Measurements from ENCODE around the gene GTF2F1. TPM values are rescaled to one million over a fixed set of nuclear protein-coding genes. Genes with fewer than 3 reads are reported as not detected.
A peak's percentile ranks its signal among the peaks of the same experiment; 100 is the strongest.
"Not testable (repeated sequence)": the region's sequence is repeated elsewhere in the genome, so short reads cannot be mapped to it uniquely, and the experiment has no call there.

GTF2F1 gene
- total RNA-seq, 1 experiment from 2014 or later, result 89.4 TPM

DNA sequence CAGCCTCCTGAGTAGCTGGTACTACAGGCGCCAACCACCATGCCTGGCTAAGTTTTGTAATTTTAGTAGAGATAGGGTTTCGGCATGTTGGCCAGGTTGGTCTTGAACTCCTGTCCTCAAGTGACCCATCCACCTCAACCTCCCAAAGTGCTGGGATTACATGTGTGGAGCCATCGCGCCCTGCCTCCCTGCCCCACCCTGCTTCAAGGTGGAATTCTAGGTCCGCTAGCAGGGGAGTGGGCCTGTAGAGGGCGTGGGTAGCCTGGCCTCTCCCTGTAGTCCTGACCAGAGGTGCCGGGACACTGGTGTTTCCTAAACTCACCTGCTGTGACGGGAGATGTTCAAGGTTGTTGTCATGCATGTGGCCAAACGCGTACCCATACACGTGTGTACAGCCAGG, 40.2 kb upstream of the GTF2F1 start:
- H3F3A ChIP-seq (ENCODE audit: low read length, unreplicated experiment), result no peaks in the 10 kb centered on the region
- no peaks in the 10 kb centered on the region for H3K36me3 ChIP-seq (ENCODE audit: low read depth, low read length)
- H2AFZ ChIP-seq (ENCODE audit: low read length), result no peak overlapping the region
- BruUV-seq (replicated peaks), result no TSS peak
- no peaks in the 10 kb centered on the region for H3K9me3 ChIP-seq (ENCODE audit: low read length)
- no peaks in the 10 kb centered on the region for H3K27me3 ChIP-seq (ENCODE audit: low read length)
- TF ChIP-seq, protein P1, sequence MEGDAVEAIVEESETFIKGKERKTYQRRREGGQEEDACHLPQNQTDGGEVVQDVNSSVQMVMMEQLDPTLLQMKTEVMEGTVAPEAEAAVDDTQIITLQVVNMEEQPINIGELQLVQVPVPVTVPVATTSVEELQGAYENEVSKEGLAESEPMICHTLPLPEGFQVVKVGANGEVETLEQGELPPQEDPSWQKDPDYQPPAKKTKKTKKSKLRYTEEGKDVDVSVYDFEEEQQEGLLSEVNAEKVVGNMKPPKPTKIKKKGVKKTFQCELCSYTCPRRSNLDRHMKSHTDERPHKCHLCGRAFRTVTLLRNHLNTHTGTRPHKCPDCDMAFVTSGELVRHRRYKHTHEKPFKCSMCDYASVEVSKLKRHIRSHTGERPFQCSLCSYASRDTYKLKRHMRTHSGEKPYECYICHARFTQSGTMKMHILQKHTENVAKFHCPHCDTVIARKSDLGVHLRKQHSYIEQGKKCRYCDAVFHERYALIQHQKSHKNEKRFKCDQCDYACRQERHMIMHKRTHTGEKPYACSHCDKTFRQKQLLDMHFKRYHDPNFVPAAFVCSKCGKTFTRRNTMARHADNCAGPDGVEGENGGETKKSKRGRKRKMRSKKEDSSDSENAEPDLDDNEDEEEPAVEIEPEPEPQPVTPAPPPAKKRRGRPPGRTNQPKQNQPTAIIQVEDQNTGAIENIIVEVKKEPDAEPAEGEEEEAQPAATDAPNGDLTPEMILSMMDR (conservative IDR thresholded peaks at IDR 0.05; ENCODE audit: low read depth, low read length), result no peak
- TF ChIP-seq EZH2phosphoT487 (IDR thresholded peaks at IDR 0.05; ENCODE audit: borderline replicate concordance, low read length) (no peak), EZH2 (IDR thresholded peaks at IDR 0.05; ENCODE audit: low read length, unreplicated experiment) (no peak)
- H3K4me2 ChIP-seq (ENCODE audit: low read length), result no peak overlapping the region
- ChIA-PET POLR2A (ENCODE audit: unreplicated experiment) (no interaction called here), CTCF (no interaction called here)
- ATAC-seq, result no peak
- no peaks in the 10 kb centered on the region for H3K9me2 ChIP-seq (replicated peaks; ENCODE audit: low read length)
- DNase-seq, result no peak
- intact Hi-C loops (cut with micrococcal nuclease), result no loop called here
- no peaks in the 10 kb centered on the region for H4K20me1 ChIP-seq (ENCODE audit: low read length)
- no peaks in the 10 kb centered on the region for H3K4me1 ChIP-seq (ENCODE audit: insufficient read depth, low read length)
- no peak overlapping the region for H3K27ac ChIP-seq (ENCODE audit: low read length)
- H3K9ac ChIP-seq (ENCODE audit: low read length), result no peak overlapping the region
- no peak overlapping the region for H3K4me3 ChIP-seq (ENCODE audit: low read length)
- no peaks in the 10 kb centered on the region for H3K79me2 ChIP-seq (ENCODE audit: low read length)

DNA sequence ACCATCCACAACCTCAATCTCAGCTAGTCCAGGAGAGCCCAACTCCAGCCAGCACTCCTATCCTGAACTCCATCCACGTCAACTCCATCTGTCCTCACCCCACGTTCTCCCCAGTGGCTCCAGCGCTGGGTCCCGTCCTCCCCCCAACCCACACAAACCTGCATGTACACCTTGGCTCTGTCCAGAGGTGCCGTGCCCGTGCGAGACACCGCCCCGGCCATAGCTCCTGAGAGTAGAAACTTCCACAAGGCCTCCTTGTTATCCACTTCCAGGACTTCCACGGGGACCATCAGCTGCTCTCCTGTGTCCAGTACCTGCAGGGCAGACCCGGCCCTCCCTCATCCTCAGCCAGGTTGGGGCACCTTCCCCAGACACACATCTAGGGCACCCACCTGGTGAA, 38.9 kb upstream of the GTF2F1 start:
- no peaks in the 10 kb centered on the region for H4K20me1 ChIP-seq (ENCODE audit: low read length)
- no peak for ATAC-seq
- H3K79me2 ChIP-seq (ENCODE audit: low read length), result no peaks in the 10 kb centered on the region
- no peak overlapping the region for H3K9ac ChIP-seq (ENCODE audit: low read length)
- no peak overlapping the region for H2AFZ ChIP-seq (ENCODE audit: low read length)
- H3K27ac ChIP-seq (ENCODE audit: low read length), result no peak overlapping the region
- no peak overlapping the region for H3K4me2 ChIP-seq (ENCODE audit: low read length)
- no peak for DNase-seq
- H3K9me3 ChIP-seq (ENCODE audit: low read length), result no peaks in the 10 kb centered on the region
- H3F3A ChIP-seq (ENCODE audit: low read length, unreplicated experiment), result no peaks in the 10 kb centered on the region
- H3K4me1 ChIP-seq (ENCODE audit: insufficient read depth, low read length), result no peaks in the 10 kb centered on the region
- TF ChIP-seq EZH2 (IDR thresholded peaks at IDR 0.05; ENCODE audit: low read length, unreplicated experiment) (no peak), EZH2phosphoT487 (IDR thresholded peaks at IDR 0.05; ENCODE audit: borderline replicate concordance, low read length) (no peak)
- no peak overlapping the region for H3K4me3 ChIP-seq (ENCODE audit: low read length)
- no peaks in the 10 kb centered on the region for H3K36me3 ChIP-seq (ENCODE audit: low read depth, low read length)
- H3K27me3 ChIP-seq (ENCODE audit: low read length), result no peaks in the 10 kb centered on the region
- CTCF ChIA-PET, result no interaction called here
- BruUV-seq (replicated peaks), result no TSS peak
- POLR2A ChIA-PET (ENCODE audit: unreplicated experiment), result no interaction called here
- no peaks in the 10 kb centered on the region for H3K9me2 ChIP-seq (replicated peaks; ENCODE audit: low read length)
- intact Hi-C loops (cut with micrococcal nuclease), result no loop called here

DNA sequence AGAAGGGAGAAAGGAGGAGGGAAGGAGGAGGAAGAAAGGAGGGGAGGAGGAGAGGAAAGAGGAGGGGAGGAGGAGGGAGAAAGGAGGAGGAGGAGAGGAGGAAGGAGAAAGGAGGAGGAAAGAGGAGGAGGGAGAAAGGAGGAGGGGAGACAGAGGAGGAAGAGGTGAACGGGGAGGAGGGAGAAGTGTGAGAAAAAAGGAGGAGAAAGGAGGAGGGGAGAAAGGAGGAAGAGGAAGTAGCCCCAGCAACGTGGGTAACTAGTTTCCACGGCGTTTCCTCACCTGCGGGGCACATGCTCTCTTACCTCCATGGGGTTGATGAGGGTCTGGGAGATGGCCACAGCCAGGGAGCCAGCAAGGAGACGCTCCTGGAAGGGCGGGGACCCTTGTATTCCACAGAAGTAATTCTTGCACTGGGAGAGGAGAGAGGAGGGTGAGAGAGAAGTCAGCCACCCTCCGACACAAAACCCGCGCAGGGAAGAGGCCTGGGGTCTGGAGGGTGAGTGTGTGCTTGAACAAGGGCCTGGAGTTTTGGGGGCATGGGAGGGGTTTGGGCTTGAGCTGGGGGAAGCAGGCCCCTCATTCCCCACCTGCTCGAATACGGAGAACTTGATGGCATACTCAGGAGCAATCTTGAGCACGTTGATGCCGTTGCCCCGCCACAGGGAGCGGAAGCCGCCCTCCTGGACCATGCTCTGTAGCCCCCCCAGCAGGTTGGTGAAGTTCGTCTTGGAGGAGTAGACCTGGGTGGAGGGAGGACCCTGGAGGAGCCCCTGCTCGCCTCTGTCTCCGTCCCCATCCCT, 36.7 kb upstream of the GTF2F1 start:
- H3K27me3 ChIP-seq (ENCODE audit: low read length), result no peaks in the 10 kb centered on the region
- no peak overlapping the region for H3K9ac ChIP-seq (ENCODE audit: low read length)
- CTCF ChIA-PET, result no interaction called here
- H3K4me1 ChIP-seq (ENCODE audit: insufficient read depth, low read length), result peaks cover 5% of the 10 kb centered on the region; the same call in 1 of the 2 replicates
- H2AFZ ChIP-seq (ENCODE audit: low read length), result peak overlapping the region; percentile 60
- intact Hi-C loops (cut with micrococcal nuclease), result loop anchor here (5.0 kb wide), 1 partner anchor 302 kb away; no protein-coding TSS in a partner anchor
- DNase-seq, result peak; percentile 19
- no peaks in the 10 kb centered on the region for H3K79me2 ChIP-seq (ENCODE audit: low read length)
- H4K20me1 ChIP-seq (ENCODE audit: low read length), result no peaks in the 10 kb centered on the region
- no peak overlapping the region for H3K27ac ChIP-seq (ENCODE audit: low read length)
- TF ChIP-seq EZH2phosphoT487 (IDR thresholded peaks at IDR 0.05; ENCODE audit: borderline replicate concordance, low read length), result no peak
- TF ChIP-seq, protein P1 (conservative IDR thresholded peaks at IDR 0.05; ENCODE audit: low read depth, low read length), result no peak
- no peak for TF ChIP-seq EZH2 (IDR thresholded peaks at IDR 0.05; ENCODE audit: low read length, unreplicated experiment)
- BruUV-seq (replicated peaks), result no TSS peak
- no peak overlapping the region for H3K4me3 ChIP-seq (ENCODE audit: low read length)
- no peaks in the 10 kb centered on the region for H3K9me3 ChIP-seq (ENCODE audit: low read length)
- no peaks in the 10 kb centered on the region for H3F3A ChIP-seq (ENCODE audit: low read length, unreplicated experiment)
- POLR2A ChIA-PET (ENCODE audit: unreplicated experiment), result no interaction called here
- no peaks in the 10 kb centered on the region for H3K36me3 ChIP-seq (ENCODE audit: low read depth, low read length)
- H3K9me2 ChIP-seq (replicated peaks; ENCODE audit: low read length), result no peaks in the 10 kb centered on the region
- peak overlapping the region; percentile 23; the same call in 1 of the 2 replicates for H3K4me2 ChIP-seq (ENCODE audit: low read length)
- ATAC-seq, result no peak

DNA sequence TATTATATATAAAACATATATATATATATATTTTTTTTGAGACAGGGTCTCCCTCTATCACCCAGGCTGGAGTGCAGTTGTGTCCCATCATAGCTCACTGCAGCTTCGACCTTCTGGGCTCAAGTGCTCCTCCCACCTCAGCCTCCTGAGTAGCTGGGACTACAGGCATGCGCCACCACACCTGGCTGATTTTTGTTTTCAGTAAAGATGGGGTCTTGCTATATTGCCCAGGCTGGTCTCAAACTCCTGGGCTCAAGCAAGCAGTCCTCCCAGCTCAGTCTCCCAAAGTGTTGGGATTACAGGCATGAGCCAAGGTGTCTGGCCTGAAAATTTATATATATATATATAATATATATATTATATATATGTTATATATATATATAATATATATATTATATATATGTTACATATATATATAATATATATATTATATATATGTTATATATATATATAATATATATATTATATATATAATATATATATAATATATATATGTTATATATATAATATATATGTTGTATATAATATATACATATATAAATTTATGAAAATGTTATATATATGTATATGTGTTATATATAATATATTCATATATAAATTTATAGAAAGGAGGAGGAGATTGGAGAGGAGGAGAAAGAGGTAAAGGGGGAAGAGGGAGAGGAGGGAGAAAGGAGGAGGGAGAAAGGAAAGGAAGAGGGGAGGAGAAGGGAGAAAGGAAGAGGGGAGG, 35.9 kb upstream of the GTF2F1 start:
- ATAC-seq; H3K27ac ChIP-seq (ENCODE audit: low read length); H3K79me2 ChIP-seq (ENCODE audit: low read length); H3K4me1 ChIP-seq (ENCODE audit: insufficient read depth, low read length); H3K27me3 ChIP-seq (ENCODE audit: low read length); H3K9me3 ChIP-seq (ENCODE audit: low read length); POLR2A ChIA-PET (ENCODE audit: unreplicated experiment); H3K4me2 ChIP-seq (ENCODE audit: low read length); H3F3A ChIP-seq (ENCODE audit: low read length, unreplicated experiment); H3K36me3 ChIP-seq (ENCODE audit: low read depth, low read length); BruUV-seq (replicated peaks); H4K20me1 ChIP-seq (ENCODE audit: low read length); H3K9me2 ChIP-seq (replicated peaks; ENCODE audit: low read length); H3K9ac ChIP-seq (ENCODE audit: low read length); DNase-seq; CTCF ChIA-PET; H3K4me3 ChIP-seq (ENCODE audit: low read length): not testable (repeated sequence)
- H2AFZ ChIP-seq (ENCODE audit: low read length), result peak overlapping the region; percentile 60; the same call in 1 of the 2 replicates
- intact Hi-C loops (cut with micrococcal nuclease), result loop anchor here (5.0 kb wide), 1 partner anchor 302 kb away; no protein-coding TSS in a partner anchor
